Nephron progenitor cell (in vitro differentiated cells): ENCODE measurements around the gene P2RY2.
A peak's percentile ranks its signal among the peaks of the same experiment; 100 is the strongest.
"Not testable (repeated sequence)": the region's sequence is repeated elsewhere in the genome, so short reads cannot be mapped to it uniquely, and the experiment has no call there.

Experiments
- DNase-seq: peaks from one replicate; pipeline ENCODE4 v3.0.0; 2021
- H3K27ac Mint-ChIP-seq: 2 replicates; pipeline ENCODE4 v1.8.0; 2021; ENCODE audit warnings: mild to moderate bottlenecking, moderate library complexity, mixed read lengths
- H3K27me3 Mint-ChIP-seq: 2 replicates; pipeline ENCODE4 v1.8.0; 2021; ENCODE audit warnings: mild to moderate bottlenecking, low read depth, mixed read lengths; ENCODE audit not compliant: poor library complexity
- H3K36me3 Mint-ChIP-seq: 2 replicates; pipeline ENCODE4 v1.8.0; 2021; ENCODE audit warnings: low read depth, mixed read lengths
- H3K4me1 Mint-ChIP-seq: 2 replicates; pipeline ENCODE4 v1.8.0; 2021; ENCODE audit warnings: mixed read lengths
- H3K4me3 Mint-ChIP-seq: 2 replicates; pipeline ENCODE4 v1.8.0; 2021; ENCODE audit warnings: mild to moderate bottlenecking, moderate library complexity, mixed read lengths
- H3K9me3 Mint-ChIP-seq: 2 replicates; pipeline ENCODE4 v1.8.0; 2021; ENCODE audit warnings: mild to moderate bottlenecking, moderate library complexity, mixed read lengths
- TF ChIP-seq, protein P1 (sequence below): fragments of 200-600 bp; sonication (generic); IDR thresholded peaks from 2 replicates; pipeline ENCODE4 v1.5.0; 2021; ENCODE audit warnings: antibody characterized with exemption

Gene P2RY2

DNA sequence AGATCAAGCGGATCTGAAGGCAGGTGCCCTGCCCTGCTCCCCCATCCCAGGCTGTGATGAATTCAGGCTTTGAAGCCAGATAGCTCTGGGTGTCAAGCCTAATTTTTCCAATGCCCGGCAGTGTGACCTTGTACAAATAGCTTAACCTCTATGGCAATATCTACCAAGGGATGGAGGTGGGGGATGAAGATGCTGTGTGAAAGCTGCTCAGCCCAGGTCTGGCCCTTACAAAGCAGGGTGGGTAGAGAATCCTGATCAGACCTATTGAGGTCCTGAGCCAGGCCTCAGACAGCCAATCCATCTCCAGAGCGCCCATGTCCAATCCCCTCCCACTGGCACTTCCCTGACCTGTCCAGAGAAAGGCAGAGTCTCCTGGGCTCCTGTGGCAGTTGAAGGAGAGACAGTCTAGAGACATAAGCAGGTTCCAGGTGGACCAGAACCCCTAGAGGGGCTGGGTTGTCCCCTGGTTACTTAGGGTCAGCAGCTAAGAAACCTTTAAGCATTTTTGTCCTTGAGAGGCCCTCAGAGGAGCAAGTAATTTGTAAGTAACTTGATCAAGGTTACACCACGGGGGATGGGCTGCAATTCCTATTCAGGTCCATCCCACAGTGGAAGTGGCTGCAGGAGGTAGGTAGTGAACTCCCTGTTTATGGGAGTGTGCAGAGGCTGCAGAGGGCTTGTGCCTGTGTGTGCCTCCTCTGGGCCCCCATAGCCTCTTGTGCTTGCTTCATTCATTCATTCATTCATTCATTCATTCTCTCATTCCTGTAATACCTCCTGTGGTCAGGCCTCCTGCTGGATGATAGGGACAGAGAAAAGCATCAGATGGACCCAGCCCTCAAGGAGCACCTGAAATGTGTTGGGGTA, 10.4 kb downstream of the P2RY2 start:
- H3K27ac Mint-ChIP-seq: no peak overlapping the region
- H3K4me3 Mint-ChIP-seq: no peak overlapping the region
- peaks cover 33% of the 10 kb centered on the region for H3K27me3 Mint-ChIP-seq
- H3K36me3 Mint-ChIP-seq: no peaks in the 10 kb centered on the region
- DNase-seq: peak; percentile 11
- TF ChIP-seq, protein P1, sequence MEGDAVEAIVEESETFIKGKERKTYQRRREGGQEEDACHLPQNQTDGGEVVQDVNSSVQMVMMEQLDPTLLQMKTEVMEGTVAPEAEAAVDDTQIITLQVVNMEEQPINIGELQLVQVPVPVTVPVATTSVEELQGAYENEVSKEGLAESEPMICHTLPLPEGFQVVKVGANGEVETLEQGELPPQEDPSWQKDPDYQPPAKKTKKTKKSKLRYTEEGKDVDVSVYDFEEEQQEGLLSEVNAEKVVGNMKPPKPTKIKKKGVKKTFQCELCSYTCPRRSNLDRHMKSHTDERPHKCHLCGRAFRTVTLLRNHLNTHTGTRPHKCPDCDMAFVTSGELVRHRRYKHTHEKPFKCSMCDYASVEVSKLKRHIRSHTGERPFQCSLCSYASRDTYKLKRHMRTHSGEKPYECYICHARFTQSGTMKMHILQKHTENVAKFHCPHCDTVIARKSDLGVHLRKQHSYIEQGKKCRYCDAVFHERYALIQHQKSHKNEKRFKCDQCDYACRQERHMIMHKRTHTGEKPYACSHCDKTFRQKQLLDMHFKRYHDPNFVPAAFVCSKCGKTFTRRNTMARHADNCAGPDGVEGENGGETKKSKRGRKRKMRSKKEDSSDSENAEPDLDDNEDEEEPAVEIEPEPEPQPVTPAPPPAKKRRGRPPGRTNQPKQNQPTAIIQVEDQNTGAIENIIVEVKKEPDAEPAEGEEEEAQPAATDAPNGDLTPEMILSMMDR: no peak
- no peaks in the 10 kb centered on the region for H3K9me3 Mint-ChIP-seq
- H3K4me1 Mint-ChIP-seq: peaks cover 24% of the 10 kb centered on the region

DNA sequence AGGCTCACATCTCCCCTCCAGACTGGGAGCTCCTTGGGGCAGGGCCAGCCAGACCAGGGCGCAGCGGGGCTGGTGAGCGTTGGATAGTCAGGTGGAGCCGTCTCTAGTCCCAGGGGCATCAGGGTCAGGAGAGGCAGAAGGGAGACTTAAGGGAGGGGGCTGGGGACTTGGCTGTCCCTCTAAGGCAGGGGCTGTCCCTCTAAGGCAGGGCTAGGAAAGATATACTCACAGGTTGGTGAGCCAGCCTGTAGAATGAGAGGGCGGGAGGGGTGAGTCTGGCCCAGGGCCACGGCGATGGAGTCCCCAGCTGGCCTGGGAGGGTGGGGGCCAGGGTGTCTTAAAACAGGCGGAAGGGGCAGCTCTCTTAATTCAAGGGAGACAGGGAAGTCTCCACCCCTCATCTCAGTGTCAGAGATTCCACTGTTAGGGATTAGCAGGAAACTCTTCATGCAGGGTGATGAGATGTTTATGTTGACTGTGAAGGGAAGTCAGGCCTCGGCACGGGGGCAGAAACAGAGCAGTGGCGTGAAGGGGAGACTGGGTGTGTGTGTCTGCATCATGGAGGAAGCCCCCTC, 11.3 kb downstream of the P2RY2 start:
- H3K4me1 Mint-ChIP-seq: peaks cover 24% of the 10 kb centered on the region
- no peaks in the 10 kb centered on the region for H3K9me3 Mint-ChIP-seq
- TF ChIP-seq, protein P1: no peak
- H3K36me3 Mint-ChIP-seq: no peaks in the 10 kb centered on the region
- H3K4me3 Mint-ChIP-seq: no peak overlapping the region
- no peak overlapping the region for H3K27ac Mint-ChIP-seq
- peaks cover 32% of the 10 kb centered on the region for H3K27me3 Mint-ChIP-seq
- DNase-seq: peak; percentile 2

DNA sequence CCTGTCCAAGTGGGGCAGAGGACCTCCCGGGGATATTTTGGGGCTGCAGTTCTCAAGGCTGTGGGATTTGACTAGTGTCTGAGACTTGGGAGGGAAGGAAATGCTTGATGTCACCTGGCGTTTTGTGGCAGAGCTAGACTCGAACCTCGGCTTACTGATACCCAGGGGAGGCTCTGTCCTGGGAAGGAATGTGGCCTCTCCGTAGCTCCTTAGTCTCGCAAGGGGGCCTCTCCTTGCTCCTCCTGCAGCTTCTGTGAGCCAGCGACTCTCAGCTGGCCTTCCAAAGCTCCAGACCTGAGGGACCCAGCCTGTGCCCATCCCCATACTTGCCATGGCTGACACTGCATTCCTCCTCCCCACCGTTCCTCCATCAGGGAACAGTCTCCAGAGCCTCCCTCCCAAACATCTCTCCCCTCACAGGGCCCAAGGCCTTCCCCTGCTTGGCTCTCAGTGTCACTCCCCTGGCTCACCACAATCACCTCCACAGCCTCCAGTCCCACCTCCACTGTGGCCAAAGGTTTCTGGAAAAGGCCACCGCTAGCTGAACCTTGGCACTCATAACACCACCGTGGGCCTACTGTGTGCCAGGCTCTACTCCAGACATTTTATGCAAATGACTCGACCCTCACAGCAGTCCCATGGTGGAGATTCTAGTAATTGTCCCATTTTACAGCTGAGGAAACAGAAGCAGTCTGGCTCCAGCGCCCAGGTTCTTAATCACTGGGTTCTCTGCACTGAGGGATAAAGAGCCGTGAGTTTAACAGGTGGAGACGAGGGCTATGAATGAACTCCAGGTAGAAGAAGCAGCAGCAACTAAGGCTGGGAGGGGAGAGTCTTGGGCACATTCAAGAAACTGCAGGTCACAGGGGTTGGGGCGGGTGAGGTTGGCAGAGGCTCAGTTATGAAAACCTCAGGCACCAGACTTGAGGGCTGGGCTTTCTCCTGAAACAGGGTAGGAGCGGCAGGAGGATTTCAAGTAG, 12.1 kb downstream of the P2RY2 start:
- Mint-ChIP-seq H3K27me3 (peaks cover 27% of the 10 kb centered on the region), H3K9me3 (no peaks in the 10 kb centered on the region), H3K27ac (no peak overlapping the region), H3K4me3 (no peak overlapping the region), H3K4me1 (peaks cover 24% of the 10 kb centered on the region), H3K36me3 (no peaks in the 10 kb centered on the region)
- TF ChIP-seq, protein P1: no peak
- DNase-seq: peak; percentile 0

DNA sequence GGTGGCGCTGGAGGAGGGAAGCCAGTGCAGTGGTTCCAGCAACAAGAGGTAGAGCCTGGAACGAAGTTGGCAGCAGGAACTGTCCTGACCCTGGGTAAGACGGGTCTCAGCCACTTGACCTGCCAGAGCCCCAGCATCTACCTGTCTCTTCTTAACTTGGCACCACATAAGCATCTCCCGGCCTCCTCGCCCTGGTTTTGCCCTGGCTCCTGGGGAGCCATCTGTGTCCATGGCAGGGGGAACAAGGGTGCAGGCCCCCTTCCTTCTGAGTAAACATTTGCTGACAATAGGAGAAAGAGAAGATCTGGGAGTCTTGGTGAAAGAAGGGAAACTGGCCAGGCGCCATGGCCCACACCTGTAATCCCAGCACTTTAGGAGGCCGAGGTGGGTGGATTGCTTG, 12.8 kb downstream of the P2RY2 start:
- H3K4me1 Mint-ChIP-seq: peaks cover 24% of the 10 kb centered on the region

DNA sequence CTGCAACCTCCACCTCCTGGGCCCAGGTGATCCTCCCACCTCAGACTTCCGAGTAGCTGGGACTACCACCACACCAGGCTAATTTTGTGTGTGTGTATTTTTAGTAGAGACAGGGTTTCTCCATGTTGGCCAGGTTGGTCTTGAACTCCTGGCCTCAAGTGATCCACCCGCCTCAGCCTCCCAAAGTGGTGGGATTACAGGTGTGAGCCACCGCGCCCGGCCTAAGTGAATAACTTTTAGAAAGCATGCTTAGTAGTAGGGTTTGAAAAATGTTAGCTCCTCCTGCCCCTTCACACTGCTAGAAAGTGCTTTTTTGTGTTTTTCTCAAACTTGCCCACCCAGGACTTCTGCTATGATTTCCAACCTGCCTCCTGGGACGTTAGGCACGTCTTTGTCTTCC, 14.4 kb downstream of the P2RY2 start:
- H3K4me3 Mint-ChIP-seq, H3K27ac Mint-ChIP-seq, DNase-seq, H3K36me3 Mint-ChIP-seq, H3K27me3 Mint-ChIP-seq, H3K9me3 Mint-ChIP-seq: not testable (repeated sequence)
- peaks cover 25% of the 10 kb centered on the region for H3K4me1 Mint-ChIP-seq

More for the DNA sequence above, 12.8 kb downstream of the P2RY2 start:
- TF ChIP-seq, protein P1: no peak
- no peaks in the 10 kb centered on the region for H3K36me3 Mint-ChIP-seq
- H3K27me3 Mint-ChIP-seq: peaks cover 20% of the 10 kb centered on the region
- no peaks in the 10 kb centered on the region for H3K9me3 Mint-ChIP-seq
- DNase-seq: peak; percentile 0
- H3K4me3 Mint-ChIP-seq: no peak overlapping the region
- H3K27ac Mint-ChIP-seq: no peak overlapping the region

DNA sequence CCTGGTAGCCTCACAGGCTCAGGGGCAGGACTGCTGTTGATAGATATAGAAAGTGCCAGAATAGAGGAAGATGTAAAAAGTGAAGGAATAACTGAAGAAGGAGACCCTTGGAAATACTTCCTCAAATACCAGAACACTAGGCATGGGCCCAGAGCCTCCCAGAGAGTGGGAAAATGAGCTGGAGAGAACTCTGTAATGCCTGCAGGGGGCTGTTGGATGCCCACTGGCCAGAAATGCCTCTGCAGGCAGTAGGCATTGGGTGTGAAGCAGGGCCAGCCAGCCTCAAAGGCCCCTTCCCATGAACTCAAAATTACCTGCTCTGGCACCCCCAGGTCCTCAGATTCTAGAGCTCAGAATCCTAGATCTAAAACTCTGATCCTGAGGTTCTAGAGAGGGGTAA, 15.1 kb downstream of the P2RY2 start:
- H3K36me3 Mint-ChIP-seq: no peaks in the 10 kb centered on the region
- H3K4me1 Mint-ChIP-seq: peaks cover 30% of the 10 kb centered on the region
- no peaks in the 10 kb centered on the region for H3K9me3 Mint-ChIP-seq
- no peak overlapping the region for H3K4me3 Mint-ChIP-seq
- TF ChIP-seq, protein P1: no peak
- no peak overlapping the region for H3K27ac Mint-ChIP-seq
- peaks cover 7% of the 10 kb centered on the region for H3K27me3 Mint-ChIP-seq
- DNase-seq: peak; percentile 0
